HUES48 (cell line): Measurements from ENCODE around the gene PLCXD3.

Experiments
- H3K27ac ChIP-seq: one replicate; pipeline ENCODE4 v1.7.0; 2013; ENCODE audit warnings: low read depth, low read length, inconsistent platforms
- H3K27me3 ChIP-seq: 2 replicates; pipeline ENCODE4 v1.6.1; 2013; ENCODE audit warnings: mild to moderate bottlenecking, low read length; ENCODE audit not compliant: control insufficient read depth, insufficient read depth
- H3K36me3 ChIP-seq: 2 replicates; pipeline ENCODE4 v1.6.1; 2013; ENCODE audit warnings: low read length; ENCODE audit not compliant: control insufficient read depth, insufficient read depth
- H3K4me1 ChIP-seq: 2 replicates; pipeline ENCODE4 v1.6.1; 2013; ENCODE audit warnings: mild to moderate bottlenecking, low read length; ENCODE audit not compliant: control insufficient read depth, insufficient read depth
- H3K4me3 ChIP-seq: 2 replicates; pipeline ENCODE4 v1.5.1; 2013; ENCODE audit warnings: mild to moderate bottlenecking, low read depth, low read length
- H3K9ac ChIP-seq: 2 replicates; pipeline ENCODE4 v1.6.1; 2013; ENCODE audit warnings: mild to moderate bottlenecking, low read depth, low read length, moderate library complexity
- H3K9me3 ChIP-seq: 2 replicates; pipeline ENCODE4 v1.6.1; 2013; ENCODE audit warnings: low read length; ENCODE audit not compliant: control insufficient read depth, insufficient read depth

The PLCXD3 gene, protein sequence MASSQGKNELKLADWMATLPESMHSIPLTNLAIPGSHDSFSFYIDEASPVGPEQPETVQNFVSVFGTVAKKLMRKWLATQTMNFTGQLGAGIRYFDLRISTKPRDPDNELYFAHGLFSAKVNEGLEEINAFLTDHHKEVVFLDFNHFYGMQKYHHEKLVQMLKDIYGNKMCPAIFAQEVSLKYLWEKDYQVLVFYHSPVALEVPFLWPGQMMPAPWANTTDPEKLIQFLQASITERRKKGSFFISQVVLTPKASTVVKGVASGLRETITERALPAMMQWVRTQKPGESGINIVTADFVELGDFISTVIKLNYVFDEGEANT

DNA sequence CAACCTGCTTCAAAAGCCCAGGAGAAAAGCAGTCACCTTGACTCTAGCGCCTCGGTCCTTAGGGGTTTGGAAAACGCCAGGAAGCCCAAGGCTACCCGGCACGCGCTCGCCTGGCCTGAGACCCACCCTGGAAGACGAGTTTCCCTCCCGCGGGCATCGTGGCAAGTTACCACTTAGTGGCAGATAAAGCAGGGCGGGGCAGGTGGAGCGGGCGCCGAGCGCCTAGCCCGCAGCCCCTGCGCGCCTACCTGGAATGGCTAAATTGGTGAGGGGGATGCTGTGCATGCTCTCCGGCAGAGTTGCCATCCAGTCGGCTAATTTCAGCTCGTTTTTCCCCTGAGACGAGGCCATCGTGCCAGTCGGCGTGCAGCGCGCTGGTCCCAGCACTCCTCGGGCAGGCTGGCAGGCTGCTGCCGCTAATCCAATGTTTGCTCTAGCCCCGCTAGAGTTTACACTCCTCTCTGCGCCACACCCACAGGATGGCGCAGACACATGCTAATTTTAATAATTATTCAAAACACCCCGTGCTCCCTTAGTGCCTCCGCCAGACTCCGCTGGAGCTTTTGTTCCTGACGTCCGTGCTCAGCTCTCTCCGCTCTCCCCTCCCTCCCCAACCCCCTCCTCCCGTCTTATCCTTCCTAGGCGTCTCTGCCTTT is at the start of gene PLCXD3:
Gene PLCXD3 (minus strand): TSS at position 426 of the 656 bp plus-strand sequence. CDS start 75 bp downstream, at position 351.
- peak within 1 kb of the TSS; percentile 73 for H3K4me3 ChIP-seq
- peaks cover 7% of the 10 kb centered on the region; the same call in 1 of the 2 replicates for H3K4me1 ChIP-seq
- H3K27me3 ChIP-seq, result peaks cover 45% of the 10 kb centered on the region
- H3K9ac ChIP-seq, result no peak within 1 kb of the TSS; the same call in 1 of the 2 replicates
- no peak within 1 kb of the TSS for H3K27ac ChIP-seq
- H3K9me3 ChIP-seq, result no peaks in the 10 kb centered on the region
- H3K36me3 ChIP-seq, result no peaks in the 10 kb centered on the region

DNA sequence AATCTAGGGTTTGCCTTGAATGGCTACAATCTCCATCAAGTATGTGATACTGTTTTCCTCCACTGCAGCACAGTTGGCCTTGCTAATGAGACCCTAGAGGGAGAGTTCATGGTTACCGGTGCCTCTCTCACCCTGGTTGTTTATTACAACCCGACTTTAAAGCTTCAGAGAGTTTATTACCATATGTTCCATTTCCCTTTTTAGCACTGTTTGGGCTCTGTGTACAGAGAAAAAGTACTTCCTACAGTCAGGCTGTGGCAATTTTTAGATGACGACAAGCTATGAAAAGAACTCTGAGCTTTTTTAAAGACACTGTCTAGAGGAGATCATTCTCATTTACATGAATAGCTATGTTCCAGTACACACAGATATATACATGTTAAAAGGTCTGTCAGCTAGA is 48.8 kb upstream of the PLCXD3 start:
- no peaks in the 10 kb centered on the region for H3K27me3 ChIP-seq
- no peak overlapping the region for H3K27ac ChIP-seq
- no peak overlapping the region for H3K9ac ChIP-seq
- no peaks in the 10 kb centered on the region for H3K4me1 ChIP-seq
- no peaks in the 10 kb centered on the region; the same call in 1 of the 2 replicates for H3K9me3 ChIP-seq
- no peaks in the 10 kb centered on the region for H3K36me3 ChIP-seq
- H3K4me3 ChIP-seq, result no peak overlapping the region

DNA sequence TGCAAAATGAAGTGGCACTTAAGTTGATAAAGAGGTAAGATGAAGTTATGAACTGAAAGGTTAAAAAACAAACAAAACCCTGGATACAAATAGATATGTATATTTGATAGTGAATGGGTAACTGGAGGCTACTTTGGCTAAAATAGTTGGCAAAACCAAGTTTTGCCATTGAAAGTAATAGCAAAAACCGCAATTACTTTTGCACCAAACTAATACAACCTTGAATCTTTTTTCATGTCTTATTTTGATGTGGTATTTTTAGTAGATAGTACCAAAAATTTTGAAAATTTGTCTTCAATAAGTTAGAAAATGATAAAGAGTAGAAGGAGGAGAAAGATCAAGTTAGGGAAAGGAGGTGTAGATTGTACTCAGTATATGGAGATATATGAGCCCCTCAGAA is 47.9 kb upstream of the PLCXD3 start:
- no peak overlapping the region for H3K27ac ChIP-seq
- H3K9ac ChIP-seq, result no peak overlapping the region
- no peaks in the 10 kb centered on the region for H3K27me3 ChIP-seq
- H3K9me3 ChIP-seq, result no peaks in the 10 kb centered on the region; the same call in 1 of the 2 replicates
- H3K36me3 ChIP-seq, result no peaks in the 10 kb centered on the region
- no peak overlapping the region for H3K4me3 ChIP-seq
- no peaks in the 10 kb centered on the region for H3K4me1 ChIP-seq

DNA sequence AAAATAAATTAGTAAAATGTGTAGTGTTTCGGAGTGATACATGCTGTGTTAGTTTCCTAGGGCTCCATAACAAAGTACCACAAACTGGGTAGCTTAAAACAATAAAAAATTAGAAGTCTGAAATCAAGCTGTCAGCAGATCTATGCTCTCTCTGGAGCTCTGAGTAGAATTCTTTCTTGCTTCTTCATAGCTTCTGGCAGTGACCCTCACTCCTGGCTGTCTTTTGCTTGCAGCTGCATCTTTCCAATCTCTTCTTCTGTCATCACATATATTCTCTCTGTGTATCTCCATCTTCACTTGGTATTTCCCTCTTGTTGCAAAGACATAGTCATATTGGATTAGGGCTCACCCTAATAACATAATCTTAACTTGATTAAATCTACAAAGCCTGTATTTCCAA is 37.6 kb upstream of the PLCXD3 start:
- no peak overlapping the region for H3K27ac ChIP-seq
- no peaks in the 10 kb centered on the region for H3K27me3 ChIP-seq
- H3K4me1 ChIP-seq, result no peaks in the 10 kb centered on the region
- peaks cover 5% of the 10 kb centered on the region for H3K9me3 ChIP-seq
- H3K4me3 ChIP-seq, result no peak overlapping the region
- H3K36me3 ChIP-seq, result no peaks in the 10 kb centered on the region
- no peak overlapping the region for H3K9ac ChIP-seq

DNA sequence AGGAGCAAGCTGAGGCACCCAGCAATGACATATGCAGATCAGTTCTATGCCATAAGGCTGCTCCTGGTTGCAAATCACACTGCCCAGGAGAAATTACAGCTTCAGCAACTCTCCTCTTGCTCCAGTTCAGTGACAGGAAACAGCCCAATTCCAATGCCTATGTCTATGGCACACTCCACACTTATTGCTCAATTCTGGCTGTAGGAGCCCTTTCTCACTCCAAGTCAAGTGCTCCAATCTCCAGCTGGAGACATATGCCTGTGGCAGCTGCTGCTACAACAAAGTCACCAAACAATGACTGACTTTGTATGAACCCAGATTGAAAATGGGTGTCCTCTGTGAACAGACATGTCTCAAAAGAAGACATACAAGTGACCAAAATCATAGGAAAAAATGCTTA is 31.8 kb upstream of the PLCXD3 start:
- H3K36me3 ChIP-seq, result no peaks in the 10 kb centered on the region
- no peak overlapping the region for H3K27ac ChIP-seq
- no peaks in the 10 kb centered on the region for H3K4me1 ChIP-seq
- H3K9ac ChIP-seq, result no peak overlapping the region
- H3K27me3 ChIP-seq, result no peaks in the 10 kb centered on the region
- no peaks in the 10 kb centered on the region for H3K9me3 ChIP-seq
- H3K4me3 ChIP-seq, result no peak overlapping the region

DNA sequence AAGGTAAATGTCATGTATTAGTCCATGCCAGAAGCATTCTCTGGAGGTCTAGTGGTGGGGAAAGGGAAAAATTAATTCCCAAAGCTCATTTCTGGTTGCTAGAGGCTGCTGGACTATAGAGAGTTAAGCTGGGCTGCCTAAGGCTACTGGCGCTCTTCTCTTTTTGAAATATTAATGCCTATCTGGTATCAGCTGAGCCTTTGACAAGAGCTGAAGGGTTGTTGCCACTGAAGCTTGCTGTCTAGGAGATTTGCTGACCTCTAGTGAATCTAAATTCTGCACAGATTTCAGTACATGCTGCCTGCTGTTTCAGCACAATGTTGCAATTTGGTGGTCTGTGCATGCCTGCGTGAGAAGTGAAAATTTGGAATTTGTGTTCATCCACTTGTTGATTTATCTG is 29.1 kb upstream of the PLCXD3 start:
- no peak overlapping the region for H3K9ac ChIP-seq
- H3K27me3 ChIP-seq, result no peaks in the 10 kb centered on the region
- H3K27ac ChIP-seq, result no peak overlapping the region
- no peak overlapping the region for H3K4me3 ChIP-seq
- H3K4me1 ChIP-seq, result no peaks in the 10 kb centered on the region
- 0 out of 2 replicates have a peak, but pooled peaks cover 2% of the 10 kb centered on the region for H3K9me3 ChIP-seq
- no peaks in the 10 kb centered on the region for H3K36me3 ChIP-seq

DNA sequence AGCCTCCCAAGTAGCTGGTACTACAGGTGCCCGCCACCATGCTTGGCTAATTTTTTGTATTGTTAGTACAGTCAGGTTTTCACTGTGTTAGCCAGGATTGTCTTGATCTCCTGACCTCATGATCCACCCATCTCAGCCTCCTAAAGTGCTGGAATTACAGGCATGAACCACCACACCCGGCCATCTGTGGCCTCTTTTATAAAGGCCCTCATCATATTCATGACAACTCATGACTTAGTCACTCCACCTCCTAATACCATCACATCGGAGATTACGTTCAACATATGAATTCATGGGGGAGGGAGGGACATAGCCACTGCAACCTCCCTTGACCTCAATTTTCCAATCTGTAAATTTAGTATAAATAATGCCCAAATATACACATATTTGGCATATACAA is 27.2 kb upstream of the PLCXD3 start:
- no peak overlapping the region for H3K27ac ChIP-seq
- no peak overlapping the region for H3K4me3 ChIP-seq
- H3K27me3 ChIP-seq, result no peaks in the 10 kb centered on the region
- H3K9ac ChIP-seq, result no peak overlapping the region
- no peaks in the 10 kb centered on the region for H3K4me1 ChIP-seq
- H3K9me3 ChIP-seq, result 0 out of 2 replicates have a peak, but pooled peaks cover 2% of the 10 kb centered on the region
- no peaks in the 10 kb centered on the region for H3K36me3 ChIP-seq

DNA sequence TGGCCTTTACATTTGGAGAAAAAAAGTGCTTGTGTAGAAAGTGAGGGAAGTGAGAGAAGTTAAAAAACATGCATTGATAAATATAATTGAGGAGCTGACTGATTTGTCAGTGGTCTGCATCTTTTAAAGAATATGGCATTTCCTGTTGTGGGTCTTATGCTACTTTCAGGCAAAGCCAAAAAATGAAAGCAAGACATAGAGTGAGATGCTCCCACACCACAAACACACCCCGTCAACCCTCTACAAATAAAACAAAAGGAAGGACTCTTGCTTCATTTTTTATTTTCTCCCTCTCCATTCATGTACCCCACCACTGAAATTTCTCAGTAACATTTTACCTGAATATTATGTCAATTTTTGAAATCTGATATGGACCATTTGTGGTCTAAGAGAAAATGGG is 22.1 kb upstream of the PLCXD3 start:
- H3K9ac ChIP-seq, result no peak overlapping the region
- no peak overlapping the region for H3K27ac ChIP-seq
- no peaks in the 10 kb centered on the region for H3K36me3 ChIP-seq
- no peak overlapping the region for H3K4me3 ChIP-seq
- 0 out of 2 replicates have a peak, but pooled peaks cover 2% of the 10 kb centered on the region for H3K9me3 ChIP-seq
- no peaks in the 10 kb centered on the region for H3K27me3 ChIP-seq
- no peaks in the 10 kb centered on the region for H3K4me1 ChIP-seq

DNA sequence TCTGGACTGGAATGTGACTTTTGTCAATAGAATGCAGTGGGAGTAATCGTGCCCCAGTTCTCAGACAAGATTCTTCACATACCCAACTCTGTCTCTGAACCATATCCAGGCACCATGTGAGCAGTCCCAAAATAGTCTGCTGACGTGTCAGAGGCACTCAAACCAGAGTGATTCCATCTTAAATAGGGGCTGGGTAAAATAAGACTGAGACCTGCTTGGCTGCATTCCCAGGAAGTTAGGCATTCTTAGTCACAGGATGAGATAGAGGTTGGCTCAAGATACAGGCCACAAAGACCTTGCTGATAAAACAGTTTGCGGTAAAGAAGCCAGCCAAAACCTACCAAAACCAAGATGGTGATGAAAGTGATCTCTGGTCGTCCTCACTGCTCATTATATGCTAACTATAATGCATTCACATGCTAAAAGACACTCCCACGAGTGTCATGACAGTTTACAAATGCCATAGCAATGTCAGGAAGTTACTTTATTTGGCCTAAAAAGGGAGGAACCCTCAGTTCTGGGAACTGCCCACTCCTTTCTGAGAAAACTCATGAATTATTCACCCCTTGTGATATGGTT is 16.9 kb upstream of the PLCXD3 start:
- H3K36me3 ChIP-seq, result no peaks in the 10 kb centered on the region

DNA sequence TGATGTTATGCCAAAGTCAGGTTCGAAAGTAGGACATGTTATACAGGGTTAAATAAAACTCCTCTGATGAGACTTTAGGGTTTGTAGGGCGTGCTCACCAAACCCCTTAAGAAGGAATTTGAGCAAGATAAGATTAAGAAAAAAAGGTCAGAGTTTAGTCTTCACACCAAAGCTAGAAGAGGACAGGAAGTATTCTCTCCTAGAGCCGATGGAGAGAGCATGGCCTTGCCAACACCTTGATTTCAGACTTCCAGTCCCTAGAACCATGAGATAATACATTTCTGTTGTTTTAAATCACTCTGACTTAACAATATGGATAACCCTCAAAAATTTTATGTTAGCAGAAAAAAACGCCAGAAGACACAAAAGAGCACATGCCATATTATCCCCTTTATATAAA is 16.3 kb upstream of the PLCXD3 start:
- Histone ChIP-seq H3K27me3 (no peaks in the 10 kb centered on the region), H3K27ac (no peak overlapping the region), H3K9ac (no peak overlapping the region)

More for the DNA sequence above, 16.9 kb upstream of the PLCXD3 start:
- Histone ChIP-seq H3K9ac (no peak overlapping the region), H3K27me3 (no peaks in the 10 kb centered on the region), H3K4me3 (no peak overlapping the region), H3K27ac (no peak overlapping the region), H3K4me1 (peaks cover under 1% of the 10 kb centered on the region; the same call in 1 of the 2 replicates), H3K9me3 (no peaks in the 10 kb centered on the region)

DNA sequence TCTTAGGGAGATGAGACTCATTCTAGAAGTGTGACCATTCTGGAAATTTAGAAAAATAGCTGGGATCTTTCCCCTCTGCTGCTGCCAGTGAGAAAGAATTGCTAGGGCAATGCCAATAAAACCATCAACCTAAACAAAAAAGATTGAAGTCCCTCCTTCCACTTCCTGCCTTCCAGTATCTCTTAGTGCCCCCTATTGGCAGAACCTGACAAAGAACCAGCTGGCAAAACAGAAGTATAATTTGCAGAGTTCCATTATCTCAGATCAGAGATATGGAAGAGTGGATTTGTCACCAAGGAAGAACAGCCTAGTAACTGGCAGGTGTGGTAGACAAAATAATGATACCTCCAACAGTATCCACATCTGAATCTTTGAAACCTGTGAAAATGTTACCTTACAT is 13.8 kb upstream of the PLCXD3 start:
- Histone ChIP-seq H3K36me3 (no peaks in the 10 kb centered on the region), H3K9me3 (no peaks in the 10 kb centered on the region), H3K27ac (no peak overlapping the region), H3K27me3 (no peaks in the 10 kb centered on the region), H3K4me3 (no peak overlapping the region), H3K4me1 (peaks cover 3% of the 10 kb centered on the region; the same call in 1 of the 2 replicates), H3K9ac (no peak overlapping the region)

More for the DNA sequence above, 16.3 kb upstream of the PLCXD3 start:
- Histone ChIP-seq H3K4me3 (no peak overlapping the region), H3K9me3 (no peaks in the 10 kb centered on the region), H3K36me3 (no peaks in the 10 kb centered on the region), H3K4me1 (peaks cover 3% of the 10 kb centered on the region; the same call in 1 of the 2 replicates)
